Measurements from ENCODE around the gene GALNT14. TPM values are rescaled to one million over a fixed set of nuclear protein-coding genes. Genes with fewer than 3 reads are reported as not detected.

Gene GALNT14
- total and polyA plus RNA-seq, 2 of the 8 experiments (the other 6 are each of a cell fraction or from before 2014, with no cell fraction given): 13.0 to 13.7 TPM

- TF ChIP-seq HDAC2 (IDR thresholded peaks at IDR 0.05; ENCODE audit: borderline replicate concordance in 1 of 2, low read depth in 2 of 2, low read length in 2 of 2): no peak
- no peak for TF ChIP-seq GABPA (IDR thresholded peaks at IDR 0.05; ENCODE audit: borderline replicate concordance, insufficient read depth, low read length)
Measured at GRCh38 chr2:30927465-30928075, 210.7 kb downstream of the GALNT14 start (continued).

All from H1 (cell line).